ENCODE measurements around the gene CHRM5.

The CHRM5 gene

DNA sequence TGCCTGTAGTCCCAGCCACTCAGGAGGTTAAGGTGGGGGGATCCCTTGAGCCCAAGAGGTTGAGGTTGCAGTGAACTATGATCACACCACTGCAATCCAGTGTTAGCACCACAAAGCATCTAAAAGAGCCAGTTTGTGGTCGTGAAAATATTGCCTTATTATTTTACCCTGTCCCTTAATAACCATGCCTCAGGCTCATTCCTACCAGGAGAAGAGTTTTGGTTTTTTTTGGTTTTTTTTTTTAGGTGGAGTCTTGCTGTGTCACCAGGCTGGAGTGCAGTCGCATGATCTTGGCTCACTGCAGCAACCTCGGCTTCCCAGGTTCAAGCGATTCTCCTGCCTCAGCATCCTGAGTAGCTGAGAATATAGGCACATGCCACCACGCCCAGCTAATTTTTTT, 88.6 kb downstream of the CHRM5 start:
- Mint-ChIP-seq H3K9me3 (no peaks in the 10 kb centered on the region), H3K4me3 (no peak overlapping the region), H3K36me3 (ENCODE audit: insufficient read depth) (no peaks in the 10 kb centered on the region), H3K27ac (no peak overlapping the region), H3K27me3 (peaks cover 0 to under 1% of the 10 kb centered on the region in 2 donors), H3K4me1 (ENCODE audit: low read depth in 2 of 2) (peaks cover 3% of the 10 kb centered on the region in 2 donors)
- ATAC-seq (replicated peaks) (no peak), DNase-seq (no peak)

DNA sequence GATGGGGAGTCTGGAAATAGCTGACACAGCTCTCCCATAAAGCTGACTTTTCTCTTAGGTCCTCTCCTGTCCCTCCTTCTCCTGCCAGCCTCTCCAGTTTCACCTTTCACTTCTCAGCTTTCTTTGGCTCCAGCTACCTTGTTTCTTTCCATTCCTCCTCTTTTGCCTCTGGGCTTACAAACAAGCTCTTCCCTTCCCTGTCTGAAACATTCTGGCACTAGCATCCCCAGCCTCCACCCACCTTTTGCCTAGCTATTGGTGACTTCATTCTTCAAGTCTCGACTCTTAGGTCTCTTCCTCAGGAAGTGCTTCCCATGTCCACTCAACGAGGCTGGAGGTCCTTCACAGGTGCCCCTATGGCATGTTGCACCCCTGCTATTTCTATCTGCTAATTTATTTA, 91.2 kb downstream of the CHRM5 start:
- Mint-ChIP-seq H3K9me3 (no peaks in the 10 kb centered on the region), H3K36me3 (ENCODE audit: insufficient read depth) (no peaks in the 10 kb centered on the region), H3K4me1 (ENCODE audit: low read depth in 2 of 2) (peaks cover 5 to 6% of the 10 kb centered on the region in 2 donors), H3K27ac (no peak overlapping the region), H3K27me3 (no peaks in the 10 kb centered on the region), H3K4me3 (no peak overlapping the region)
- ATAC-seq (replicated peaks) (no peak), DNase-seq (no peak)

DNA sequence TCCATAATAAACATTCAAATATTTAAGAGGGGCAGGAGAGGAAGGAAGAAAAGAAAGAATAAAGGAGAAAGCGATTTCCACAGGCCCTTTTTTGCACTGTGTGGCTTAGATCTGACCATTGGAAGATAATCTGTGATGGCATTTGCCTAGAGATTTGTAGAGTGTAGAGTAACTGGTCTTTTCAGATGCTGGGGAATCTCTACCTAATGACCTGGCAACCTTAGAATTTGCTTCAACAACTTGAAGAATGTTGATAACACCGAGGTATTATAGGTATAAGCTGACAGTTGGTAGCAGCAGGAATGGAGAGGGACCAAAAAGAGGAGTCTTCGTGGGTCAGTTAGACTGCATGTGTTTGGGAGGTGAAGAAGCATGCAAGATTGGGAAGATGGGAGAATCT, 91.6 kb downstream of the CHRM5 start:
- H3K9me3 Mint-ChIP-seq, result no peaks in the 10 kb centered on the region
- no peak overlapping the region for H3K4me3 Mint-ChIP-seq
- no peaks in the 10 kb centered on the region for H3K27me3 Mint-ChIP-seq
- no peak for DNase-seq
- peaks cover 5 to 6% of the 10 kb centered on the region in 2 donors for H3K4me1 Mint-ChIP-seq (ENCODE audit: low read depth in 2 of 2)
- H3K36me3 Mint-ChIP-seq (ENCODE audit: insufficient read depth), result no peaks in the 10 kb centered on the region
- no peak for ATAC-seq (replicated peaks)
- no peak overlapping the region for H3K27ac Mint-ChIP-seq

DNA sequence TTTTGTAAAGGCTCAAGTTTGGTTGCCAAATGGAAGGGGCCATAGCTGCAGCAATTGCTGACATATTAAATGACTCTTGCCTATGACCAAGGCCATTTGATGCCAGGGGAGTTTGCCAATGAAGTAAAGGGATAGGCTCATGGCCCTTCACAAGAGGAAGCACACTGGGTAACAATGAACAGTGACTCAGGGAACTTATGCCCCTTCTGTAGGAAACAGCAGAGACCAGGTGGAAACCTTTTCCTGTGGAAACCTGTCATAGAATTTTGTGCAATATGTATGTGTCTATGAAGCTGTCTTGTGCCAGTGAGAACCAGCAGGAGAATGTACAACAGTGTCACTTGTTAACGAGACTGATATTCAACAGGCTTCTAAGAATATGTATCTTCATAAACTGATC, 96.1 kb downstream of the CHRM5 start:
- Mint-ChIP-seq H3K9me3 (no peaks in the 10 kb centered on the region), H3K27ac (peak overlapping the region in 1 of 2 donors; percentile 40)
- no peak for ATAC-seq (replicated peaks)

DNA sequence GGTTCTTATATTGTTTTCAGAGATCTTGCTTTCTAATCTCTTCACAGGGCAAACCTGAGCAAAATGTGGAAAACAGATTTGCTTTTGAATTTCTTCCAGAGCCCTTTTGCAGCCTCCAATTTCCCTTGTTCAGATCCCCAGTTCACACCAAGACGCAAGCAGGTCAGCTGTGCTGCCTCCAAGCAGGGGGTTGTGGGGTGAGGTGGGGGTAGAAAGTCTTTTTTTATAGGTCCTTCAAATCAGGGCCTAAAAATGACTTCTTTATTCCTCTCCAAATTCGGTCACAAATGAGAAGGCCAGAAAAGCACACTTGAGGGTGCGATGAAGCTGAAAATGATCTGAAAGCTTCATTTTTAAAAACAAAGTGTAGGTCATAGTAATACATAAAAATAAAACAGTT, 97.0 kb downstream of the CHRM5 start:
- Mint-ChIP-seq H3K4me3 (no peak overlapping the region), H3K9me3 (no peaks in the 10 kb centered on the region), H3K4me1 (ENCODE audit: low read depth in 2 of 2) (peaks cover 5 to 6% of the 10 kb centered on the region in 2 donors), H3K27me3 (no peaks in the 10 kb centered on the region), H3K36me3 (ENCODE audit: insufficient read depth) (peaks cover 3% of the 10 kb centered on the region), H3K27ac (peak overlapping the region in 1 of 2 donors; percentile 40)
- ATAC-seq (replicated peaks) (no peak), DNase-seq (no peak)

More for the DNA sequence above, 96.1 kb downstream of the CHRM5 start:
- Mint-ChIP-seq H3K27me3 (no peaks in the 10 kb centered on the region), H3K4me1 (ENCODE audit: low read depth in 2 of 2) (peaks cover 5 to 6% of the 10 kb centered on the region in 2 donors), H3K4me3 (no peak overlapping the region), H3K36me3 (ENCODE audit: insufficient read depth) (peaks cover 3% of the 10 kb centered on the region)
- DNase-seq, result no peak

DNA sequence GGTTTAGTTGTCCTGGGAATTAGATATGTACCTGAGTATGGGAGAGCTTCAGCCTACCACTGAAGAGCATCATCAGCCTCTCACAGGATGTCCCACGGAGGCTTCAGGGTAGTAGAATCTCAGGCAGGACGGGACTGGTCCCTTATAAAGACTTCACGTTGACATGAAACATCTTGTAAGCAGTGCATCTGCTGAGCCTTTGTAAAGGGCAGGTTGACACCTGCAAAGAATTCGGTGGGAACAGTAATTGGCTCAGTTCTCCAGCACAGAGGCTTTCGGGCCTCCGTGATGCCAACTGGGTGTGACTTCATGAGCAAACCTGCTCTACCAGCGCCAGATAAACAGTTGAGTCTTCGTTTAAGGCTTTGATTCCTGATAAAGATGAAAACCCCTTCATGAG, 97.6 kb downstream of the CHRM5 start:
- no peaks in the 10 kb centered on the region for H3K27me3 Mint-ChIP-seq
- no peak for ATAC-seq (replicated peaks)
- peaks cover 3% of the 10 kb centered on the region for H3K36me3 Mint-ChIP-seq (ENCODE audit: insufficient read depth)
- H3K9me3 Mint-ChIP-seq, result no peaks in the 10 kb centered on the region
- no peak overlapping the region for H3K4me3 Mint-ChIP-seq
- DNase-seq, result no peak
- H3K4me1 Mint-ChIP-seq (ENCODE audit: low read depth in 2 of 2), result peaks cover 5 to 6% of the 10 kb centered on the region in 2 donors
- H3K27ac Mint-ChIP-seq, result no peak overlapping the region

DNA sequence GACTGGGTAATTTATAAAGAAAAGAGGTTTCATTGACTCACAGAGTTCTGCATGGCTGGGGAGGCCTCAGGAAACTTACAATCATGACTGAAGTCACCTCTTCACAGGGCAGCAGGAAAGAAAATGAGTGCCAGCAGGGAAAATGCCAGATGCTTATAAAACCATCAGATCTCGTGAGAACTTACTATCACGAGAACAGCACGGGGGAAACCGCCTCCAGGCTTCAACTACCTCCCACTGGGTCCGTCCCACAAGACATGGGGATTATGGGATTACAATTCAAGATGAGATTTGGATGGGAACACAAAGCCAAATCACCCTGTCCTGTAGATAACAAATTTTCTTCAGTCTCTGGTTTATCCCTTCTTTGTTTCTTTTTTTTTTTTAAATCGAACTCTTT, 101.7 kb downstream of the CHRM5 start:
- Mint-ChIP-seq H3K27ac (no peak overlapping the region), H3K27me3 (no peaks in the 10 kb centered on the region), H3K36me3 (ENCODE audit: insufficient read depth) (peaks cover 3% of the 10 kb centered on the region), H3K4me1 (ENCODE audit: low read depth in 2 of 2) (no peaks in the 10 kb centered on the region), H3K9me3 (no peaks in the 10 kb centered on the region), H3K4me3 (no peak overlapping the region)
- ATAC-seq (replicated peaks), result no peak
- DNase-seq, result no peak

DNA sequence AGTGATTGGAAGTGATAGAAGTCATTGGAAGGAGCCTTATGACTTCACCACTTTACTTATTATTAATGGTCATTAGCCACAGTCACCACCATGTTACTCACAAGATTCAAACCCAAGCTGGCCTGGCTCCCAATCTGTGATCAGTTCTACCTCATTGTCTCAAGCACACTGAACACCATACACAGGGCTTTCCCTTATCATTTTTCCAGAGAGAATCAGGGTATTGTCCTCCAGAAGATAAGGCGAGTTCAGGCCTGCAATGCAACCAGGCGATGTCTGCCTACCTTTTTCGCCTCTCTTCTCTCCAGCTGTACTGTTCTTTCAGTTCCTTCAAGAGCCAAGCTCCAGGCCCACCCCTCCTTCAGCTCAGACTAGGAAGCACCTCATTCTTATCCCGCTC, 108.5 kb downstream of the CHRM5 start:
- no peaks in the 10 kb centered on the region for H3K9me3 Mint-ChIP-seq
- ATAC-seq (replicated peaks), result no peak
- H3K27ac Mint-ChIP-seq, result no peak overlapping the region
- H3K36me3 Mint-ChIP-seq (ENCODE audit: insufficient read depth), result no peaks in the 10 kb centered on the region
- H3K4me1 Mint-ChIP-seq (ENCODE audit: low read depth in 2 of 2), result no peaks in the 10 kb centered on the region
- H3K27me3 Mint-ChIP-seq, result no peaks in the 10 kb centered on the region
- H3K4me3 Mint-ChIP-seq, result no peak overlapping the region
- DNase-seq, result no peak

DNA sequence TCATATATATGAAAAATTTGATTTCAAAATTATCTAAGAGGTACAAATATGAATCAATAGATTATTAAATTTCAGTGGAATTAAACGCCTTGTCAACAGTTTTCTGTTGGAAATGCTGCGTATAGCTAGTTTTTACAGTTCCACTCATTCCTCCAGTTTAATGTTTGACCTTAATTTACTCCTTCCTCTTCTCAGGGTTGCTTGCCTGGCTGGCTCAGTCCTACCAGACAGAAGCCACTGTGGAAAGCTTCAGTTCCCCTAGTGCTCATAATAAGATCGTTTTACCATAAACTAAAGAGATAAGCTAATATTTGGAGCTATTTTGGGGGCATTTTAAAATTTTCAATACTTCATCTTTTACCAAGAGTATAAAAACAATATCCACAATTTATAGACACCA, 110.6 kb downstream of the CHRM5 start:
- no peaks in the 10 kb centered on the region for H3K9me3 Mint-ChIP-seq
- H3K4me3 Mint-ChIP-seq, result no peak overlapping the region
- peaks cover 12% of the 10 kb centered on the region for H3K36me3 Mint-ChIP-seq (ENCODE audit: insufficient read depth)
- H3K27ac Mint-ChIP-seq, result no peak overlapping the region
- no peaks in the 10 kb centered on the region for H3K27me3 Mint-ChIP-seq
- H3K4me1 Mint-ChIP-seq (ENCODE audit: low read depth in 2 of 2), result no peaks in the 10 kb centered on the region
- ATAC-seq (replicated peaks) (no peak), DNase-seq (no peak)

DNA sequence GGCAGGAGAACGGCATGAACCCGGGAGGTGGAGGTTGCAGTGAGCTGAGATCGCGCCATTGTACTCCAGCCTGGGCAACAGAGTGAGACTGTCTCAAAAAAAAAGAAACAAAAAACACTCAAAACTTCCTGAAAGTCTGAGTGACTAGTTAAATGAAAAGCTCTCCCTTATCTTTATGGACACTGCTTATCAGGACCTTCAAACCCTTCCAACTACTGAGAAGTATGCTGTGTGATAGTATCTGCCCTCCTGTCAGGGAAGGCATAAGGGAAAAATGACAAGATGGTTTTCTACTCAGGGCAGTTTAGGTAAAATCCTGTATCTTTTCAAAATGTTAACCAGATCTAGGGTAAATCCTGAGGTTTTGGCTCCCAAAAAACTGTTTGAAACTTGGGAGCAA, 111.6 kb downstream of the CHRM5 start:
- Mint-ChIP-seq H3K4me1 (ENCODE audit: low read depth in 2 of 2) (no peaks in the 10 kb centered on the region), H3K27ac (no peak overlapping the region), H3K27me3 (no peaks in the 10 kb centered on the region), H3K9me3 (no peaks in the 10 kb centered on the region), H3K36me3 (ENCODE audit: insufficient read depth) (peaks cover 20% of the 10 kb centered on the region), H3K4me3 (no peak overlapping the region)
- no peak for ATAC-seq (replicated peaks)
- DNase-seq, result no peak

DNA sequence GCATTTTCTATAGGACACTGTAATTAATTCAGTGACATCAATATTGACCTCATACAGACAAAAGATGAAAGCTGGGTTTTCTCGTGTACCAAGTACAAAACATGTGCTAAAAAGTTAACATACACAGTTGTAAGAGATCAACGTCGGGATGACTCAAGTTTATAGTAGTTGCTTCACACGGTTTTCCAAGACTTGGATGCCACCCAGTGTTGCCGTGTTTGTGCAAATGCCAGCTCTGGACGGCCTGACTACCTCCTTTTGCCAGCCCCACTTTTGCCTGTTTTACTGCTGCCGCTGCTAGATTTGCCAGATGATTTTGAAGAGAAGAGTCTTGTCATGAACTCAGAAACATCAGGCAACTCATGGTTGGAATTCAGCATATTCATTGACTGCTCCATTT, 115.8 kb downstream of the CHRM5 start:
- ATAC-seq (replicated peaks) (no peak), DNase-seq (no peak)
- H3K36me3 Mint-ChIP-seq (ENCODE audit: insufficient read depth), result peaks cover 56% of the 10 kb centered on the region
- no peaks in the 10 kb centered on the region for H3K27me3 Mint-ChIP-seq
- H3K27ac Mint-ChIP-seq, result no peak overlapping the region
- no peaks in the 10 kb centered on the region for H3K4me1 Mint-ChIP-seq (ENCODE audit: low read depth in 2 of 2)
- H3K9me3 Mint-ChIP-seq, result no peaks in the 10 kb centered on the region
- no peak overlapping the region for H3K4me3 Mint-ChIP-seq

DNA sequence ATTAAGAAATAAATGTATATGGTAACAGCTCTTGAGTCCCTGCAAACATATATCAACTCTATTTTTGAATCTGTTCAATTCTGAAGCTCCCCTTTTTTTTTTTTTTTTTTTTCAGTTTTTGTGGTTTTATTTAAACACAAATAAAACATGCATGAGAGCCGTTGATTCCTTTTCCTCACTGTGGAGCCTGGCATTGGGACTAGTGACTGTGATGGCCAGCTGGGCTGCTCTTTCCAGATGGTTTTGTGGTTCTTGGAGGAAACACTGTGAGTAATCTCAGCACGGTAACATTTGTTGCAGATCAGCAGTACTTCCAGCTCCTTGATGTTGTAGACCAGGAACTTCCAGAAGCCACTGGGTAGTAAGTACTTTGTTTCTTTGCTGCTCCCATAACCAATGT, 117.4 kb downstream of the CHRM5 start:
- Mint-ChIP-seq H3K9me3 (no peaks in the 10 kb centered on the region), H3K36me3 (ENCODE audit: insufficient read depth) (peaks cover 66% of the 10 kb centered on the region), H3K4me3 (no peak overlapping the region), H3K27ac (no peak overlapping the region), H3K27me3 (no peaks in the 10 kb centered on the region), H3K4me1 (ENCODE audit: low read depth in 2 of 2) (peaks cover 0 to 5% of the 10 kb centered on the region in 2 donors)
- no peak for DNase-seq
- no peak for ATAC-seq (replicated peaks)

DNA sequence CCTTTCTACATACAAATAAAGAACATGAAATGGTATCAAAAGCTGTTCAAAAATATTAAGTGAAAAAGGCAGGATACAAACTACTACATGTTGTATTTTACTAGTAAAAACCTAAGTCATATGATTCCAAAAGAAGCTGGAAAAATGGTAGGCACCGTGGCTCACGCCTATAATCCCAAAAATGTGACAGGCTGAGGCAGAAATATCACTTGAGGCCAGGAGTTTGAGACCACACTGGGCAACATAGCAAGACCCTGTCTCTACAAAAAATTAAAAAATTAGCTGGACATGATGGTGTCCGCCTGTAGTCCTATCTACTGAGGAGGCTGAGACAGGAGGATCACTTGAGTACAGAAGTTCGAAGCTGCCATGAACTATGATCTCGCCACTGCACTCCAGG, 131.6 kb downstream of the CHRM5 start:
- Mint-ChIP-seq H3K4me1 (ENCODE audit: low read depth in 2 of 2) (peaks cover 24 to 40% of the 10 kb centered on the region in 2 donors), H3K4me3 (peak overlapping the region; percentile 47 to 52), H3K27me3 (no peaks in the 10 kb centered on the region), H3K9me3 (no peaks in the 10 kb centered on the region), H3K27ac (peak overlapping the region in 1 of 2 donors; percentile 100), H3K36me3 (ENCODE audit: insufficient read depth) (peaks cover 36% of the 10 kb centered on the region)
- no peak for ATAC-seq (replicated peaks)
- DNase-seq, result no peak

DNA sequence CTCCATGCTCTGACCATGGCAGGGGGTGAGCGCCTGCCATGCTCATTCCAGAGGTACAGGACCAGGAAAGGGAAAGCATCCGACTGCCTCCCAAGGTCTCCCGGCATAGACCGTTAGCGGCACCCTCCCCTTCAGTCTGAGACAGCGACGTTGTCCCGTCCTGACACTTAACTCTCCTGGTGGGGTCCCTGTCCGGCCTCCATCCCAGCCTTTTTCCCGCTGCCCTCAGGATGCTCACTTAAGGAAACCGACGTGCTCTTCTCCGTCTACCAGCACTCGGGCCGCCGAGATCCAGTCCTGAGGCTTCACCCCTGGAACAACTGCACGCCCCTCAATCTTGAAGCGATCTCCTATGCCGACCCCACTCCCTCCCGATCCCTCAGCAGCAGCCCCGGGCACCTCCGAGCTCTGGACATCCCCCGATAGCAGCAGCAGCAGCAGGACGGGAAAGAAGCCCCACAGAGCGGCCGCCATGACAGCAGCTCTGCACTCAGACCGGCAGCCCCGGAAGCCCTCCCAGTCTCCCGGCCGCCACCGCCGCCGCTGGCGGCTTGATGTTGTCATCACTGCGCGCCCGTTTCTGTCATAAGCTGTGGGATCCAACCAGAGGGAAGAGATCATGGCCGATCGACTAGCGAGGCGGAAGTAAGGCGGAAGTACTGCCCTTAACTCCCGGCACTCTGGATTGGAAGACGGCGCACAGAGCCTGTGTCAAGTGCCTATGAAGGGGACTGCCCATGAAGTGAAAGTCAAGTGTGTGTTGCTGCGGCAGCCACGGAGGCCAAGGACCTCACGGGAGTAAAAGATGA, 133.3 kb downstream of the CHRM5 start, which contains the start of the genes EMC7 and PGBD4:
TSS of gene EMC7 (minus strand) at position 497 of the 809 bp plus-strand sequence. CDS start at position 474, 23 bp downstream.
TSS of gene PGBD4 (plus strand) at position 718 of the 809 bp plus-strand sequence. CDS start 449 bp downstream, outside the sequence.
- Mint-ChIP-seq H3K36me3 (ENCODE audit: insufficient read depth) (peaks cover 25% of the 10 kb centered on the region), H3K27ac (peak within 1 kb of the TSS; percentile 100), H3K9me3 (peaks cover 0 to 2% of the 10 kb centered on the region in 2 donors), H3K4me1 (ENCODE audit: low read depth in 2 of 2) (peaks cover 20 to 36% of the 10 kb centered on the region in 2 donors), H3K27me3 (no peaks in the 10 kb centered on the region), H3K4me3 (peak within 1 kb of the TSS; percentile 100)
- ATAC-seq (replicated peaks), result peak; percentile 96
- DNase-seq, result peak; percentile 99 to 100 (median 100)
